GM19035 (cell line): ENCODE measurements around the gene CDH7.

ENCODE experiments used
- ATAC-seq: cut with Tn5 transposase; IDR thresholded peaks from one replicate; pipeline ENCODE4 v1.9.1; 2021; ENCODE audit not compliant: unreplicated experiment

Gene CDH7

DNA sequence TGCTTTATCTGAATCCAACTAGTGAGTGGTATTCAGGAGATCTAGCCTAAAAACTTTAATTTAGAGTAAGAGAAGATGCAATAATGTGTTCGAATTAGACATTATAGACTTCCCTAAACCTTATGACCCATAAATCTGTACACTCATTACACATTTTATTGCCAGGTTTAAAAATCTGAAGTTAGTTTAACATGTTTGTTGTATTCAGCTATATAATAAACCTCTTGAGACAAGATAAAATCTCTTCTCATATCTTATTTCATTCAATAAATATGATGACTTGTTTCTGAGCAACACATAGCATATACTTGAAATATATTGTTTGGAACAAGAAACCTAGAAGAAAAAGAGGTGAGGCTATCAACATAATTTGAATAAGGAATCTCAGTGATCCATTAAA is 150.7 kb downstream of the CDH7 start:
- ATAC-seq = no peak

DNA sequence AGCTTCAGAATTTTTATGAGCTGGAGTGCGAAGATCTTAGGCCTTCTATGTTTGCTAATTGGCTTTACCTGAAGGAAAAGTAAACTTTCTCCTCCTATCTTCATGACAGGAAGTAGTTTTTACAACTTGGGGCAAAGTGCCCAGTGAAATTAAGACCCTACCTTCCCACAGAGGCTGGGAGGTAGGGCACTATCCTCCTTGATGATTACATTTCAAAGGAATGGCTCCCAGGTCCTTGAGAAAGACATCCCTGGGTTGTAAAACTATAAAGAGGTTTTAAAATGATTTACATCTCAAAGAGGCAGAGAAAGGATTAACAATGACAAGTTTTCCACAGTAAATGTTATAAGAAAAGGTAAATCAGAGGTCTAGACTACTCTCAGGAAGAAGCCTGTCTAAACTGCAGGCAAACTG is 155.8 kb downstream of the CDH7 start:
- no peak for ATAC-seq

DNA sequence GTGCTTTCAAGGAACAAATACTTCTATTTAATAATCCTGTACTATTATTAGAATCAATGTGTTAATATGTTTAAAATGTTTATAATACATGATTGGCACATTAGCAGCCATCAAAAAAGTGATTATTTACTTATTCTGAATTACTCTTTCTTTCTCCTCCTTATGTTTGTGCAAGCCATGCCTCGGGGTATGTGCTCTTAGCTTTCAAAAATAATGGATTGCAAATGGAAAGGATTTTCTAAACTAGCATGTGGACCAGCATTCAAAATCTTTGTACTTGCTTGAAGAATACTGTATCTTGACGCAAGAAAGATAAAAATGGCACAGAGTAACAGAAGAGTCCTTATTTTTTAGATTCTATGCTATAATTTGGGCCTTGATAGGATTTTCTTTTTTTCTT is 156.5 kb downstream of the CDH7 start:
- ATAC-seq = no peak

GRCh38 chr18:65919018-65919417 is 168.2 kb downstream of the CDH7 start:
- ATAC-seq = no peak

GRCh38 chr18:65919663-65920062 is 168.9 kb downstream of the CDH7 start:
- no peak for ATAC-seq

DNA sequence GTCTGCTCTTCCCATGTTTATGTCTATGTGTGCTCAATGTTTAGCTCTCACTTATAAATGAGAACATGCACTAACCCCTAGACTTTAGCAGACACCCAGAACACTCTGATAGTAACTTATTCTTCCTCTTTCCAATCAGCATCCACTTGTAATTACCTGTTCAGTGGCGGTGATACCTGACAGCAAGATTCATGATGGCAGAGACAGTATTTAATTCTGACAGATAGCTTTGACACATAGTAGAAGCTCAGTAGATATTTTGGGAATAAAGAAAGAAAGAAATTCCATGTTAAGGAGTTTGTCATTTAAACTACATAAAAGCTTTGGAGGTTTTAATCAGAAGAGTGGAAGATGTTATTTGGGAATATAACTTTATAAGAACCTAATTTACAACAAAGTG is 171.3 kb downstream of the CDH7 start:
- no peak for ATAC-seq

DNA sequence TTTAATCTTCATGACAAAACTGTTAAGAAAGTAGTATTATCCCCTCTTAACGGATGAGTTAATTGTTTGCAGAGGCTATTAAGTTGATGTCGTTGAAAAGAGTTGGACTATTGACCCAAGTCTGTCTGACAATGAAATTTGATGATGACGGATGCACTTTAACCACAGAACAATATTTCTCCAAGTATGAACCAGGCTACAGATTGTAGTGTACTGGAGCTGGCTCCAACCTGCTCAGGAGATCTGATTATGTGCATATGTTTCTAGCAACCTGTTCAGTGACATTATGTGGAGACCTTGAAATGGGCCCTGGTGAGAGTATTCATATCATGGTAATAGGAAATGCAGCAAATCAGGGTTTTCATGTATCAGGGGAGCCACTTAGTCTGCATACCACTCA is 174.1 kb downstream of the CDH7 start:
- ATAC-seq = no peak

- no peak for ATAC-seq
These were observed 184.1 kb downstream of the CDH7 start for GRCh38 chr18:65934874-65935273.

DNA sequence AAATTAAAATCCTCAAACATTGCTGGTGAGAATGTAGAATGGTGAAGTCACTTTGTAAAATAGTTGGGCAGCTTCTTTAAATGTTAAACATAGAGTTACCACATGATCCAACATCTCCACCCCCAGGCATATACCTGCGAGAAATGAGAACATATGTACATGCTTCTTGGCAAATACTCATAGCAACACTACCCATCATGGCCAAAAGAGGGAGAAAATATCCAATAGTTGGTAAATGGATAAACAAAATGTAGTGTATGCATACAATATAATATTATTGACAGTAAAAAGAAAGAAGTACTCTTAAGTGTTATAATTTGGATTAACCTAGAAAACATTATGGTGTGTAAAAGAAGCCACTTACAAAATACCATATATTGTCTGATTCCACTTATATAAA is 185.9 kb downstream of the CDH7 start:
- ATAC-seq = no peak

DNA sequence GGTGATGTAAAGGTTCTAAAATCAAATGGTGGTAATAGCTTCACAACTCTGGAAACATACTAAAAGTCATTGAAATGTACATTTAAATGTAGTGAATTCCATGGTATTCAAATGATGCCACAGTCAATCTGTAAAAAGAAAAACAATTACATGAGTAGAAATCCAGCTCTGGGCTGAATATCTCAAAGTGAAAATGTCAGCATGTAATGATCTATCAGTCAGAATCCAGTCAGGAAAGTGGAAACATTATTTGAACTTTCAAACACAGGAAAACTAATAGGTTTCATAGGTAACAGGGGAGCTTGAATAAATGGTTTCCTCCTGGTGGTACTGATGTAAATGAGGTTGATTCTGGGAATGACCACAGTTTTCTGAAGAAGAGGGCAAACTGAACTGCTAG is 186.4 kb downstream of the CDH7 start:
- ATAC-seq = no peak

- no peak for ATAC-seq
These were observed 188.0 kb downstream of the CDH7 start for GRCh38 chr18:65938592-65939372.
